ENCODE measurements around the gene RBFOX1. TPM values are rescaled to one million over a fixed set of nuclear protein-coding genes. Genes with fewer than 3 reads are reported as not detected.

Gene RBFOX1
- total RNA-seq, 2 donors from 2014 or later: not detected

DNA sequence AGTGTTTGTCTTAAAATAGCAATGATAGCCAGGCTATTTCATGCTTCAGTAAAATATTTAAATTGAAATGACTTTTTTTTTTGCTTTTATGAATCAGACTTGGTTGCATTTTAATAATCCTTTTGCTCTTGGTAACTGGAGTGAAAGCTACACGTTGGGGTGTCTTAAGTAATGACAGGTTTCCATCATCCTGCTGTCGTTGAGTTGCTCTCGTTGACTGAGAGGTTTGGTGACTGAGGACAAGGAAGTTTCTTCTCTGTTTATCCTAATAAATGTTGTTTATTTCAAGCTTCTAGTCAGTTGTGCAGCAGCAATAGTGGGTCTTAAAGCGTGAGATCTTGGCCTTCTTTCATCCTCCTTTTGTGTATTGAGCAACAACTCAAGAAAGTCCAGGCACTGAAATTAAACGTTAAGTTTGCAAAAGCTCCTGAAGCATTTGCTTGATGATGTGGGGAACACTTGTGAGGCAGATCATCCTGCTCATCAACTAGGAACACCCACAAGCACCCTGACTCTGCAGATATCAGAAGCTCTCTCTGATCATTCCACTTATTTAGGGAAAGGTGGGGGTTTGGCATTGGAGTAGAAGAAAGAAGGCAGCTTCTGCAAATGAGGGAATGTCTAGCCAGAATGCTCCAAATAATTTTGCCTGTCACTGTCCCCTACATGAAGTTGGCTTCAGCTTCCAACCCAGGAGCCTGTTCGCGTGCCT lies 179.1 kb downstream of the RBFOX1 start:
- ATAC-seq (replicated peaks): no peak

DNA sequence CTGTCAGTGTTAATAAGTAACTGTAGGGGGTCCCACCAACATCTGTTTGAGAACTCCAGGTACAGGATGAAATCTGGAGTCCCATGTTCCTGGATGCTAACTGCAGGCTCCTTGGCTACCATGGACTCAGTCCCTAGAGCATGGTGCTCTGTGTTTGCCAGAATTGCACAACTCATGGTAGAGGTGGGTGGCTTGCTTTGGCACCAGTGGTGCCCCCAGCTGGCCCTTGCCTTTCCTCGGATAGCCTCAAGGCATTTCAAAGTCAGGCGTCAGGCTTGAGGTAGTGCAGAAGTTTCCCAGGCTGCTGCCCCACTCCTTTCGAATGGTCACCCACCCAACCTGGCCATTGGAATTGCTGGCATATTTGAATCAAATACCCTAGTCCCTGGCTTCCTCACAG lies 179.9 kb downstream of the RBFOX1 start:
- no peak overlapping the region for H3K4me3 Mint-ChIP-seq
- peaks cover 7% of the 10 kb centered on the region for H3K9me3 Mint-ChIP-seq
- H3K36me3 Mint-ChIP-seq (ENCODE audit: low read depth): no peaks in the 10 kb centered on the region
- ATAC-seq (replicated peaks): no peak
- H3K27ac Mint-ChIP-seq: no peak overlapping the region
- no peaks in the 10 kb centered on the region for H3K27me3 Mint-ChIP-seq
- no peaks in the 10 kb centered on the region for H3K4me1 Mint-ChIP-seq

More for the DNA sequence above, 179.1 kb downstream of the RBFOX1 start:
- no peaks in the 10 kb centered on the region for H3K36me3 Mint-ChIP-seq (ENCODE audit: low read depth)
- no peak overlapping the region for H3K27ac Mint-ChIP-seq
- H3K4me3 Mint-ChIP-seq: no peak overlapping the region
- H3K9me3 Mint-ChIP-seq: peaks cover 7% of the 10 kb centered on the region
- H3K4me1 Mint-ChIP-seq: no peaks in the 10 kb centered on the region
- no peaks in the 10 kb centered on the region for H3K27me3 Mint-ChIP-seq

DNA sequence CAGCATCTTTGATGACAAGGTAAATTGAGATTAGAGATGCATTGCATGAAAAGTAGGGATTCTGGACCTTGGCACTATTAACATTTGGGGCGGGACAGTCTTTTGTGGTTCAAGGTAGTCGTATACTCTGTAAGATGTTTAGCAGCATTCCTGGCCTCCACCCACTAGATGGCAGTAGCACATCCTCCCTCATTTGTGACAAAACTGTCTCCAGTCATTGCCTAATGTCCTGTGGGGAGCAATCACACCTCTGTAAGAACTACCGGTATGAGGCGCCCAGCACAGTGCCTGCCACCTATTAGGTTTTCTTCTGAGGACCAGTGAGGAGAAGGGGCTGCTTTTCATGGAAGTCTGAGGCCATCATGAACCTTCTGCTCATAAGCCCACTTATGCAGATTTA lies 180.8 kb downstream of the RBFOX1 start:
- Mint-ChIP-seq H3K4me1 (no peaks in the 10 kb centered on the region), H3K36me3 (ENCODE audit: low read depth) (no peaks in the 10 kb centered on the region), H3K27ac (no peak overlapping the region), H3K27me3 (no peaks in the 10 kb centered on the region), H3K9me3 (peaks cover 7% of the 10 kb centered on the region), H3K4me3 (no peak overlapping the region)
- ATAC-seq (replicated peaks): no peak

DNA sequence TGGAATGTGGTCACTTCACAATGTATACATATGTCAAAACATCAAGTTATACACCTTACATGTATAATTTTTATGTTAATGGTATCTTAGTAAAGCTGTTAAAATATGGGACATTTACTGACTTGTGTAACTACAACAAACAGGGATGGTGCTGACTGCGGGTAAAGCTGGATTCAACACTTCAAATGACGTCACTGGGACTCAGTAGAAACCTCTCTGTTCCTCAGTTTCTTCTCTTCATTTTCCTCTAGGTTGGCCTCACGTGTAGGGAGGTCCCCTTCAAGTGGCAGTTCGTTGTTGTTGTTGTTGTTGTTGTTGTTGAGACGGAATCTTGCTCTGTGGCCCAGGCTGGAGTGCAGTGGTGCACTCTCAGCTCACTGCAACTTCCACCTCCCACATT lies 182.9 kb downstream of the RBFOX1 start:
- ATAC-seq (replicated peaks): no peak
- Mint-ChIP-seq H3K36me3 (ENCODE audit: low read depth) (no peaks in the 10 kb centered on the region), H3K27me3 (no peaks in the 10 kb centered on the region), H3K4me3 (no peak overlapping the region), H3K4me1 (no peaks in the 10 kb centered on the region), H3K9me3 (peaks cover 3% of the 10 kb centered on the region), H3K27ac (no peak overlapping the region)

DNA sequence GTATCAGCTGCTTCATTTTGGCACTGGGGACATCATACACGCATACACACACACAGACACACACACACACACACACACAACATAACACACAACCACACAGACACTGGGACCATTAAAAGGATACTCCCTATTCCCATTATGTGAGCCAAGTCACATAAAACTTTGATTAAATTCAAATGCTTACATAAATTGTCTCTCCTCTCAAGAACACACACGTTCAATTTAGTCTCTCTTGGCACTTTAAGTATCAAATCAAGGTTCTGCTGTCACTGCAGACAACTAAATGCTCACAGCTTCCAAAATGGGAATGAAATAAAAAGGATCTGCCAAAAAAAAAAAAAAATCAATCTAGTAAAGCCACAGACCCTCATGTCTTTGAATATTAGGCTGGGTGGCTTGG lies 184.9 kb downstream of the RBFOX1 start:
- no peaks in the 10 kb centered on the region for H3K36me3 Mint-ChIP-seq (ENCODE audit: low read depth)
- no peak for ATAC-seq (replicated peaks)
- H3K4me1 Mint-ChIP-seq: no peaks in the 10 kb centered on the region
- H3K27ac Mint-ChIP-seq: no peak overlapping the region
- peaks cover 8% of the 10 kb centered on the region for H3K9me3 Mint-ChIP-seq
- no peaks in the 10 kb centered on the region for H3K27me3 Mint-ChIP-seq
- no peak overlapping the region for H3K4me3 Mint-ChIP-seq

GRCh38 chr16:7518158-7518557 lies 185.5 kb downstream of the RBFOX1 start:
- Mint-ChIP-seq H3K36me3 (ENCODE audit: low read depth) (no peaks in the 10 kb centered on the region), H3K27ac (no peak overlapping the region), H3K27me3 (no peaks in the 10 kb centered on the region), H3K4me3 (no peak overlapping the region), H3K9me3 (peaks cover 8% of the 10 kb centered on the region), H3K4me1 (no peaks in the 10 kb centered on the region)
- no peak for ATAC-seq (replicated peaks)

GRCh38 chr16:7521834-7522233 lies 189.2 kb downstream of the RBFOX1 start:
- no peak for ATAC-seq (replicated peaks)
- H3K4me3 Mint-ChIP-seq: no peak overlapping the region
- H3K9me3 Mint-ChIP-seq: peaks cover 12% of the 10 kb centered on the region
- no peaks in the 10 kb centered on the region for H3K36me3 Mint-ChIP-seq (ENCODE audit: low read depth)
- no peak overlapping the region for H3K27ac Mint-ChIP-seq
- H3K27me3 Mint-ChIP-seq: no peaks in the 10 kb centered on the region
- no peaks in the 10 kb centered on the region for H3K4me1 Mint-ChIP-seq

DNA sequence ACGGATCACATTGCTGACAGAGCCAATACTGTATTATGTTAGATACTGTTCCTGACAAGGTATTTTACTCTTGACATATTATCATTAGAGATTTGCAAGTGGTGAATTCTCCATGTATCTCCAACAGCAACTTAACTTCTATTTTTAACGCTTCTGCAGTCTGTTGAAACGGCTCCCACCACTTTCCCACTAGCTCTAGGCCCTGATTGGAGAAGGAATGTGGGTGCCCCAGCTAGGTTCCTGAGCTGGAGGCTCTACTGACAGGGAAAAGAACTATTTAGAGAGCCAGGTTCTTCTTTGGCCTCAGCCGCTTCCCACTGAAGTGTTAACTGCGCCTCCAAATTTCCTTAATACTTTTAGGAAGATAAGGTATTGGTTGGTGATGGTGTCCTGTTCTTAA lies 191.8 kb downstream of the RBFOX1 start:
- no peak for ATAC-seq (replicated peaks)
- H3K9me3 Mint-ChIP-seq: peaks cover 12% of the 10 kb centered on the region
- no peak overlapping the region for H3K4me3 Mint-ChIP-seq
- no peaks in the 10 kb centered on the region for H3K36me3 Mint-ChIP-seq (ENCODE audit: low read depth)
- no peak overlapping the region for H3K27ac Mint-ChIP-seq
- no peaks in the 10 kb centered on the region for H3K27me3 Mint-ChIP-seq
- H3K4me1 Mint-ChIP-seq: no peaks in the 10 kb centered on the region

GRCh38 chr16:7526736-7527135 lies 194.1 kb downstream of the RBFOX1 start:
- ATAC-seq (replicated peaks): no peak
- Mint-ChIP-seq H3K4me1 (no peaks in the 10 kb centered on the region), H3K27me3 (no peaks in the 10 kb centered on the region), H3K27ac (no peak overlapping the region), H3K36me3 (ENCODE audit: low read depth) (no peaks in the 10 kb centered on the region), H3K9me3 (peaks cover 4% of the 10 kb centered on the region), H3K4me3 (no peak overlapping the region)

GRCh38 chr16:7532534-7532933 lies 199.9 kb downstream of the RBFOX1 start:
- H3K27me3 Mint-ChIP-seq: no peaks in the 10 kb centered on the region
- H3K4me3 Mint-ChIP-seq: no peak overlapping the region
- H3K9me3 Mint-ChIP-seq: peaks cover 22% of the 10 kb centered on the region
- H3K27ac Mint-ChIP-seq: no peak overlapping the region
- ATAC-seq (replicated peaks): no peak
- no peaks in the 10 kb centered on the region for H3K4me1 Mint-ChIP-seq
- H3K36me3 Mint-ChIP-seq (ENCODE audit: low read depth): no peaks in the 10 kb centered on the region

DNA sequence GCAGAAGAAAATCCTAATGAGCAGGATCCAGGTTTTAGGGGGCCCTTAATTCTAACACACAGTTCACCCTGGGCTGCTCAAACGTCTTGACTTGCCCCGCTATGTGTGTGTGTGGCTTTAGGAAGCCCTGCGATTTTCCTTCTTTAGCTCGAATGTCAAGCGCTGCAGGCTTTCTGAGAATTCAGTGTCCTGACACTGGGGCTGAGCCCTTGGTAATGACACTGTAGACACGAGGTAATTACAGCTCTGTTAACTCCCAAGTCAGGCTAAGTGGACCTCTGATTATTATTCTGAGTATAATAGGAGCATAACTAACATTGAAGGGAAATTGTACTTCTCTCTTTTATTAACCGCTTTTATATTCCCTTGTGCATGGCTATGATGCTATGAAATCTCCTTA lies 202.1 kb downstream of the RBFOX1 start:
- Mint-ChIP-seq H3K36me3 (ENCODE audit: low read depth) (no peaks in the 10 kb centered on the region), H3K4me1 (no peaks in the 10 kb centered on the region), H3K27me3 (no peaks in the 10 kb centered on the region), H3K4me3 (no peak overlapping the region), H3K27ac (no peak overlapping the region), H3K9me3 (peaks cover 28% of the 10 kb centered on the region)
- no peak for ATAC-seq (replicated peaks)

DNA sequence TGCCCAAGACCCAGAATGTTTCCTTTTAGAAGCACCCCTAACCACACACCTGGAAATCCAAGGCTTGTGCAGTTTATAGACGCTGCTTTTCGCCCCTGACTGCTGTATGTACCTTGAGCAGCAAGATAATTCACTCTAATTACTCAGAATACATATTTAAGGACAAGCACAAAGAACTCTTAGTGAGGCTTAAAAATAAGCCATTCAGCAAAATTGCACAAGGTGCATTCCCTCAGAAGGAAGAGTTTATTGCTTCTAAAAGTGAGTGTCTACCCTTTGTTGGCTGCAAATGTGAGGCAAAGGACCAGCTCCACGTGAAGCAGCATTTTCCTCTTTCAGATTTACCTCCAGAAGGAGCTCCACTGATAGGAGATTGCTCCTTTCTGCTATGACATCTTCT lies 208.4 kb downstream of the RBFOX1 start:
- no peak overlapping the region for H3K27ac Mint-ChIP-seq
- H3K9me3 Mint-ChIP-seq: peaks cover 26% of the 10 kb centered on the region
- no peaks in the 10 kb centered on the region for H3K27me3 Mint-ChIP-seq
- H3K4me3 Mint-ChIP-seq: no peak overlapping the region
- no peak for ATAC-seq (replicated peaks)
- H3K4me1 Mint-ChIP-seq: no peaks in the 10 kb centered on the region
- H3K36me3 Mint-ChIP-seq (ENCODE audit: low read depth): no peaks in the 10 kb centered on the region

DNA sequence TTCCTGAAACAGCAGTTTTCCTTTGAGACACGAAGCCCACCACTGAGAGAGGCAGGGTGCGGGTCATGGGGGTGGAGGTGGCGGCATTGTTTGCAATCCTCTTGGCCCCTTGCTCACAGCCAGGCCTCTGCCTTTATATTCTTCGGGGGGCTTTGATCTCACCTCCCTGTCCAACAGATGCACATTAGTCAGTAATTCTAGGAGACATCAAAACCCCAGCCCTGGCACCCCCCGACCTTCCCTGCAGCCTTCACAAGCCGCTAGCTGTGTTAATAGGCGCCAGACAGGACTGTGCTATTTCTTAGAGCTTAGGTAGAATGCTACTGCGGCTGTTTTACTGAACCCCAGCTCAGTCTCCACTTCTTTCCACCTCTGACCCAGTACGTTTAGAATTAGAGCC lies 212.6 kb downstream of the RBFOX1 start:
- H3K27ac Mint-ChIP-seq: no peak overlapping the region
- no peak for ATAC-seq (replicated peaks)
- H3K4me1 Mint-ChIP-seq: no peaks in the 10 kb centered on the region
- no peak overlapping the region for H3K4me3 Mint-ChIP-seq
- peaks cover 19% of the 10 kb centered on the region for H3K9me3 Mint-ChIP-seq
- H3K27me3 Mint-ChIP-seq: no peaks in the 10 kb centered on the region
- H3K36me3 Mint-ChIP-seq (ENCODE audit: low read depth): no peaks in the 10 kb centered on the region

GRCh38 chr16:7546948-7547347 lies 214.3 kb downstream of the RBFOX1 start:
- H3K9me3 Mint-ChIP-seq: peaks cover 15% of the 10 kb centered on the region
- H3K4me3 Mint-ChIP-seq: no peak overlapping the region
- H3K36me3 Mint-ChIP-seq (ENCODE audit: low read depth): no peaks in the 10 kb centered on the region
- H3K4me1 Mint-ChIP-seq: no peaks in the 10 kb centered on the region
- no peak for ATAC-seq (replicated peaks)
- H3K27me3 Mint-ChIP-seq: no peaks in the 10 kb centered on the region
- no peak overlapping the region for H3K27ac Mint-ChIP-seq

DNA sequence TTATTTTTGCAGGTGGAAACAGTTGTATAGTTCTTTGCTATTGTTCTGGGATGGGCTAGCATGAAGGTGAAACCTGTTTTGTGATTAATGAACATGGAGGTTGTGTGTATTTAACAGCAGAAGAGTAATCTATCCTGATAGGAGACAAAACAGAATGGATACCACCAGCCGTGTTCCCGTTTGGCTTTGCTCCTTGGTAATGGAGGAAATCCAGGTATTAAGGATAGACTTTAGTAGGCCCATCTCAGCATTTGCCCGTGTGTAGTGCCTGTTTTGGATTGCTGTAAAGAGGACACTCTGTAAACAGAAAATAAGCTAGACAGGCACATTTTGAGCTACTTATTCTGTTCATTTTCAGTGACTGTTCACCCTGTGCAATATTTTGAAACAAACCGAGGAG lies 215.1 kb downstream of the RBFOX1 start:
- H3K27me3 Mint-ChIP-seq: no peaks in the 10 kb centered on the region
- H3K27ac Mint-ChIP-seq: no peak overlapping the region
- ATAC-seq (replicated peaks): no peak
- H3K9me3 Mint-ChIP-seq: peaks cover 15% of the 10 kb centered on the region
- H3K4me1 Mint-ChIP-seq: no peaks in the 10 kb centered on the region
- H3K4me3 Mint-ChIP-seq: no peak overlapping the region
- no peaks in the 10 kb centered on the region for H3K36me3 Mint-ChIP-seq (ENCODE audit: low read depth)

DNA sequence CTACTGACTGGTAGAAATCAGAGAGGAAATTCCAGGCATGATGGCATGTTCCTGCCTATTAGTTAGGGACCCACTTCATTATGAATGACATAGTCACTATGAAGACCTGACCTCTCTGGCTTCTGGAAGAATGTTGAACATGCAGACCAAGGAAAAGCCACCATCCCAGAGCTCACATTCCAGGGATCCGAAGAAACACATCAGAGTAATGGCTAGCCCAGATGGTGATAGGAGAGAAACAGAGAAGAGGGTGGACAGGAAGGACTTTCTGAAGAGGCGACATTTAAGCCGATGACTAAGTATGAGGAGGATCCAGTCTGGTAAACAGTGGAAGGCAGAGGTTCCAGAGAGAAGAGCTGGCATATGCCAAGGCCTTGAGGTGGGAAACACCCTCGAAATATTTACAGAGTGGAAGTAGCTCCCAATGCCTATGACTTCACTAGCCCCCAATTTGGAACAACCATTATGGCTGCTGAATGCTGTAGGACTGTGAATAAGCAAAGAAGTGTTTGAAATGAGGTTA lies 216.2 kb downstream of the RBFOX1 start:
- H3K27me3 Mint-ChIP-seq: no peaks in the 10 kb centered on the region
- H3K27ac Mint-ChIP-seq: no peak overlapping the region
- no peaks in the 10 kb centered on the region for H3K36me3 Mint-ChIP-seq (ENCODE audit: low read depth)
- H3K4me3 Mint-ChIP-seq: no peak overlapping the region
- no peak for ATAC-seq (replicated peaks)
- H3K9me3 Mint-ChIP-seq: peaks cover 20% of the 10 kb centered on the region
- no peaks in the 10 kb centered on the region for H3K4me1 Mint-ChIP-seq
